K562 (cell line): ENCODE data around the gene CPEB1. TPM values are rescaled to one million over a fixed set of nuclear protein-coding genes. Genes with fewer than 3 reads are reported as not detected.

Source experiments
- ATAC-seq: fragments of 200-7000 bp; cut with Tn5 transposase; 3 replicates; pipeline ENCODE4 v1.9.1; 2020; ENCODE audit warnings: moderate library complexity
- BruUV-seq: library from RNA; stranded (reverse); fragments of 400-500 nt; replicated peaks from 2 replicates; lab custom pipeline; 2021; lab: Mats Ljungman, UMichigan
- CTCF ChIA-PET: fragments of 300-600 bp; formaldehyde crosslinking; extraction: SDS; loops from one replicate; lab custom pipeline; 2021; ENCODE audit warnings: low intra/inter-chr PET ratio; lab: Yijun Ruan, JAX
- POLR2A ChIA-PET: fragments of 300-600, 350-650 bp; sonication (Branson Sonifier 250); formaldehyde crosslinking; extraction: SDS; loops from one replicate; lab custom pipeline; 2021; ENCODE audit warnings: antibody characterized with exemption, inconsistent platforms; lab: Yijun Ruan, JAX
- DNase-seq, 4 experiments: peaks; one replicate each; pipeline versions ENCODE4 v3.0.0 to v3.0.0-alpha.2; 2011 to 2018; ENCODE audit warnings: low spot score in 3 of 4, mixed read lengths in 3 of 4; ENCODE audit errors: extremely low read depth in 1 of 4
- FAIRE-seq: peaks from 2 replicates; lab custom pipeline; 2011; peaks lifted over from hg19 to GRCh38; lab: Jason Lieb, UNC
- H2AFZ ChIP-seq: 2 replicates; pipeline ENCODE4 v1.6.0; 2011; ENCODE audit warnings: low read depth, low read length, control low read depth, inconsistent platforms
- H3K27ac ChIP-seq: fragments of 200-600 bp; 3 replicates; pipeline ENCODE4 v1.8.0; 2011; ENCODE audit warnings: low read depth, mild to moderate bottlenecking, control low read depth, inconsistent platforms, low read length, moderate library complexity, mixed read lengths; ENCODE audit errors: extremely low read depth
- H3K27me3 ChIP-seq, 2 experiments: fragments of 300-600 bp in 1 of 2; 2 replicates in 1 of 2; 3 replicates in 1 of 2; pipeline versions ENCODE4 v1.6.0 to v1.8.0; 2011; ENCODE audit warnings: inconsistent platforms in 2 of 2, low read length in 2 of 2, mild to moderate bottlenecking in 1 of 2, mixed read lengths in 1 of 2, moderate library complexity in 1 of 2; ENCODE audit not compliant: control insufficient read depth in 2 of 2, insufficient read depth in 2 of 2
- H3K36me3 ChIP-seq: fragments of 300-600 bp; 3 replicates; pipeline ENCODE4 v1.8.0; 2011; ENCODE audit warnings: mild to moderate bottlenecking, low read length, inconsistent platforms; ENCODE audit not compliant: control insufficient read depth, insufficient read depth
- H3K4me1 ChIP-seq, 2 experiments: fragments of 200-600 bp in 1 of 2; replicated peaks in 1 of 2; 2 replicates in 1 of 2; 3 replicates in 1 of 2; pipeline versions ENCODE4 v1.5.1 to v1.8.0; 2011; ENCODE audit warnings: inconsistent platforms in 2 of 2, low read length in 2 of 2, mild to moderate bottlenecking in 1 of 2, mixed read lengths in 1 of 2, moderate library complexity in 1 of 2; ENCODE audit not compliant: control insufficient read depth in 2 of 2, insufficient read depth in 2 of 2
- H3K4me2 ChIP-seq: 2 replicates; pipeline ENCODE4 v1.6.1; 2011; ENCODE audit warnings: low read length, control low read depth, inconsistent platforms, mixed read lengths; ENCODE audit not compliant: insufficient read depth
- H3K4me3 ChIP-seq: fragments of 200-600 bp; sonication (generic), shearing (Covaris generic); 2 replicates; pipeline ENCODE4 v1.5.1; 2016; ENCODE audit warnings: control low read depth, inconsistent platforms
- H3K79me2 ChIP-seq: fragments of 200-600 bp; 3 replicates; pipeline ENCODE4 v1.8.0; 2011; ENCODE audit warnings: low read length, inconsistent platforms; ENCODE audit not compliant: control insufficient read depth, insufficient read depth
- H3K9ac ChIP-seq, 2 experiments: 2 replicates each; pipeline versions ENCODE4 v1.6.0 to v1.6.1; 2011; ENCODE audit warnings: low read depth in 2 of 2, low read length in 2 of 2, control low read depth in 1 of 2, inconsistent platforms in 1 of 2, mild to moderate bottlenecking in 1 of 2, mixed read lengths in 1 of 2; ENCODE audit not compliant: insufficient read depth in 1 of 2
- H3K9me1 ChIP-seq: one replicate; pipeline ENCODE4 v1.6.0; 2011; ENCODE audit warnings: inconsistent platforms, mild to moderate bottlenecking, low read length, moderate library complexity; ENCODE audit not compliant: control insufficient read depth, insufficient read depth
- H3K9me3 ChIP-seq: replicated peaks from 2 replicates; pipeline ENCODE4 v1.5.1; 2011; ENCODE audit warnings: low read depth, low read length, inconsistent platforms; ENCODE audit not compliant: control insufficient read depth, insufficient read depth
- H4K20me1 ChIP-seq: replicated peaks from 2 replicates; pipeline ENCODE4 v1.6.1; 2011; ENCODE audit warnings: low read length, inconsistent platforms, mixed read lengths; ENCODE audit not compliant: control insufficient read depth, insufficient read depth
- CBX2 ChIP-seq: fragments of 200-600 bp; sonication (generic); IDR thresholded peaks from one replicate; pipeline ENCODE4 v1.6.1; 2012; ENCODE audit warnings: mild to moderate bottlenecking, low read length, inconsistent platforms; ENCODE audit not compliant: insufficient read depth, poor library complexity, severe bottlenecking
- ELF4 ChIP-seq: fragments of 450-650 bp; formaldehyde crosslinking; IDR thresholded peaks from 2 replicates; pipeline ENCODE4 v1.4.0; 2022; ENCODE audit warnings: missing genetic modification characterization
- FOXK2 ChIP-seq, 2 experiments: fragments of 450-650 bp; IDR thresholded peaks in 1 of 2; conservative IDR thresholded peaks in 1 of 2; 2 replicates each; pipeline ENCODE4 v1.6.1; 2016; ENCODE audit warnings: low read depth in 2 of 2, mild to moderate bottlenecking in 1 of 2
- NFE2L1 ChIP-seq: fragments of 450-650 bp; IDR thresholded peaks from 2 replicates; pipeline ENCODE4 v1.6.1; 2016; ENCODE audit warnings: missing genetic modification characterization, low read depth, mild to moderate bottlenecking, missing compliant biosample characterization, moderate library complexity, borderline replicate concordance
- NRF1 ChIP-seq, 2 experiments: fragments of 450-650 bp; IDR thresholded peaks in 1 of 2; conservative IDR thresholded peaks in 1 of 2; 2 replicates each; pipeline ENCODE4 v1.6.1; 2014; ENCODE audit warnings: mild to moderate bottlenecking in 2 of 2
- PHF21A ChIP-seq: fragments of 450-650 bp; IDR thresholded peaks from 2 replicates; pipeline ENCODE4 v1.6.1; 2017; ENCODE audit warnings: low read depth, borderline replicate concordance
- POLR3G ChIP-seq: IDR thresholded peaks from 2 replicates; pipeline ENCODE4 v1.6.1; 2011; ENCODE audit not compliant: insufficient read length, insufficient replicate concordance; ENCODE audit errors: extremely low read depth
- RB1 ChIP-seq: fragments of 450-650 bp; IDR thresholded peaks from 2 replicates; pipeline ENCODE4 v1.6.1; 2017; ENCODE audit warnings: low read depth, mild to moderate bottlenecking
- SMARCB1 ChIP-seq: IDR thresholded peaks from 2 replicates; pipeline ENCODE4 v1.6.1; 2011; ENCODE audit warnings: improper control_type of control experiment, low read depth; ENCODE audit not compliant: insufficient read length
- STAT5B ChIP-seq: fragments of 250-450 bp; sonication (Bioruptor Pico); IDR thresholded peaks from 2 replicates; pipeline ENCODE4 v1.8.0; 2021; ENCODE audit warnings: mild to moderate bottlenecking, inconsistent platforms
- TAF7 ChIP-seq: fragments of 450-650 bp; IDR thresholded peaks from 2 replicates; pipeline ENCODE4 v1.6.1; 2016; ENCODE audit warnings: missing genetic modification characterization, missing compliant biosample characterization
- ZFPM2 ChIP-seq: fragments of 250-450 bp; sonication (Bioruptor Pico); IDR thresholded peaks from 2 replicates; pipeline ENCODE4 v1.5.1; 2022; ENCODE audit warnings: mild to moderate bottlenecking
- ZNF764 ChIP-seq: fragments of 250-450 bp; sonication (Bioruptor Pico); IDR thresholded peaks from 2 replicates; pipeline ENCODE4 v1.4.0; 2020; ENCODE audit warnings: low read depth, mild to moderate bottlenecking, moderate library complexity
- ZSCAN29 ChIP-seq: fragments of 450-650 bp; IDR thresholded peaks from 2 replicates; pipeline ENCODE4 v1.6.1; 2017
- WGBS: fragments of 100-300 bp; shearing (Covaris generic); methylation state at CpG from one replicate; pipeline ENCODE4 v1.1.6; 2016; ENCODE audit warnings: low coverage, mixed read lengths; ENCODE audit not compliant: insufficient coverage; ENCODE audit errors: missing lambda C conversion rate; 5-methylcytosine and 5-hydroxymethylcytosine counted together
- in situ Hi-C: fragments of 300-500 bp; cut with MboI; formaldehyde crosslinking; loops from 4 replicates; pipeline ENCODE4 v1.15.0; 2018; ENCODE audit warnings: inconsistent platforms, mixed read lengths
- intact Hi-C: fragments of 100-400 bp; cut with micrococcal nuclease; formaldehyde crosslinking; loops from 2 replicates; pipeline ENCODE4 v1.14.2; 2022
- polyA plus RNA-seq, 8 experiments: library from polyadenylated mRNA; depleted of rRNA in 4 of 8; stranded (reverse) in 5 of 8; unstranded in 3 of 8; fragments of >200 nt; fragmentation: Nextera tagmentation in 2 of 8; fragmentation: Illumina TruSeq in 1 of 8; extraction: Ambion mirVana in 2 of 8; extraction: Trizol in 1 of 8; gene quantifications; 2 replicates each; pipeline versions ENCODE4 v1.2.1 to v1.2.3, GENCODE V29; 2011 to 2014; ENCODE audit warnings: inconsistent platforms in 1 of 8, missing spikeins in 1 of 8
- total RNA-seq, 7 experiments: library from RNA; depleted of rRNA in 6 of 7; stranded (reverse); fragments of >200 nt in 6 of 7; fragmentation: Illumina TruSeq in 2 of 7; extraction: Trizol in 2 of 7; gene quantifications; 2 replicates each; pipeline versions ENCODE4 v1.2.1 to v1.2.3, GENCODE V29; 2011 to 2021; ENCODE audit warnings: low replicate concordance in 1 of 7
- TF ChIP-seq, protein P1 (sequence below): fragments of 200-800 bp; sonication (Bioruptor generic); IDR thresholded peaks from 2 replicates; pipeline ENCODE4 v1.6.1; 2016; ENCODE audit warnings: missing genetic modification characterization, missing compliant biosample characterization

Gene CPEB1
- total and polyA plus RNA-seq, 9 of the 15 experiments (the other 6 are each of a cell fraction or from before 2014, with no cell fraction given): 2.2 to 13.4 (median 9.7) TPM

DNA sequence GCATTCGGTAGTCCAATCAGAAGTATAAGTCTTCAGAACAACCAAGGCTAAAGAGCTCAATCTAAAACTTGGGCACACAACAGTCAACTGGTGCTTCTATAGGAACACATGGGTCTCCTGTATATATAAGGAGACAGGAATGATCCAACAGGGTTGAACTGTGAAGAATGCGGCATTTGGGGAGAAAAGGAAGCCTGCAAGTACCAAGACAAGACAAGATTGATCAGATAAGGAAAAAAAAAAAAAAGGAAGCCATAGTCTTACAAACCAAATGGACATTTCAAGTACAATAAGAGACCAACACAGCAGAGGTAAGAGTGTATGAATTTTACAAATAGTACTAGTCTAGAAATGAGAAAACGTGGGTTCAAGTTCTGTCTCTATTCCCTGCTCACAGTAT lies 6.5 kb downstream of the CPEB1 start (continued):
- TF ChIP-seq CBX2: no peak

GRCh38 chr15:82635798-82636197 lies 11.4 kb downstream of the CPEB1 start:
- Histone ChIP-seq H3K79me2 (peaks cover 52% of the 10 kb centered on the region), H3K9ac (peak overlapping the region in 1 of 2 experiments; percentile 17; a peak in 2 of 4 replicates), H3K4me2 (peak overlapping the region; percentile 40), H3K4me3 (no peak overlapping the region), H3K36me3 (peaks cover 38% of the 10 kb centered on the region), H2AFZ (no peak overlapping the region), H3K4me1 (peaks cover 10 to 27% of the 10 kb centered on the region in 2 experiments), H3K9me3 (no peaks in the 10 kb centered on the region), H3K27me3 (no peaks in the 10 kb centered on the region), H3K9me1 (no peaks in the 10 kb centered on the region), H3K27ac (peak overlapping the region; percentile 33), H4K20me1 (no peaks in the 10 kb centered on the region)
- DNase-seq (peak in 2 of 4 experiments; percentile 65 to 78), FAIRE-seq (peak; percentile 55), ATAC-seq (peak; percentile 80)
- BruUV-seq: no TSS peak
- in situ Hi-C loops (no loop called here), intact Hi-C loops (no loop called here)
- ChIA-PET CTCF (no interaction called here), POLR2A (interaction anchor here (0.6 to 2.3 kb wide), 10 partner anchors 8 to 417 kb away, joined by 3 to 12 read pairs (median 4); no protein-coding TSS in a partner anchor)
- 0% methylated on average over 2 of the region's 2 CpGs for WGBS
- TF ChIP-seq SMARCB1: no peak
- TF ChIP-seq RB1: no peak
- TF ChIP-seq STAT5B (CRISPR knock-in tag): no peak
- TF ChIP-seq NRF1 (conservative IDR thresholded peaks at IDR 0.05 in 1 of 2, IDR thresholded peaks at IDR 0.05 in 1 of 2): no peak
- no peak for TF ChIP-seq PHF21A
- TF ChIP-seq ELF4 (CRISPR knock-in tag): no peak
- TF ChIP-seq POLR3G: no peak
- TF ChIP-seq ZSCAN29: no peak
- TF ChIP-seq FOXK2 (conservative IDR thresholded peaks at IDR 0.05 in 1 of 2, IDR thresholded peaks at IDR 0.05 in 1 of 2; ENCODE audit: low read depth in 2 of 2): peak in 1 of 2 experiments; percentile 41; a peak in 1 of 4 replicates
- no peak for TF ChIP-seq ZNF764 (CRISPR knock-in tag)
- TF ChIP-seq NFE2L1 (tag): no peak
- TF ChIP-seq ZFPM2 (CRISPR knock-in tag): no peak
- TF ChIP-seq TAF7 (tag): no peak
- TF ChIP-seq, protein P1, sequence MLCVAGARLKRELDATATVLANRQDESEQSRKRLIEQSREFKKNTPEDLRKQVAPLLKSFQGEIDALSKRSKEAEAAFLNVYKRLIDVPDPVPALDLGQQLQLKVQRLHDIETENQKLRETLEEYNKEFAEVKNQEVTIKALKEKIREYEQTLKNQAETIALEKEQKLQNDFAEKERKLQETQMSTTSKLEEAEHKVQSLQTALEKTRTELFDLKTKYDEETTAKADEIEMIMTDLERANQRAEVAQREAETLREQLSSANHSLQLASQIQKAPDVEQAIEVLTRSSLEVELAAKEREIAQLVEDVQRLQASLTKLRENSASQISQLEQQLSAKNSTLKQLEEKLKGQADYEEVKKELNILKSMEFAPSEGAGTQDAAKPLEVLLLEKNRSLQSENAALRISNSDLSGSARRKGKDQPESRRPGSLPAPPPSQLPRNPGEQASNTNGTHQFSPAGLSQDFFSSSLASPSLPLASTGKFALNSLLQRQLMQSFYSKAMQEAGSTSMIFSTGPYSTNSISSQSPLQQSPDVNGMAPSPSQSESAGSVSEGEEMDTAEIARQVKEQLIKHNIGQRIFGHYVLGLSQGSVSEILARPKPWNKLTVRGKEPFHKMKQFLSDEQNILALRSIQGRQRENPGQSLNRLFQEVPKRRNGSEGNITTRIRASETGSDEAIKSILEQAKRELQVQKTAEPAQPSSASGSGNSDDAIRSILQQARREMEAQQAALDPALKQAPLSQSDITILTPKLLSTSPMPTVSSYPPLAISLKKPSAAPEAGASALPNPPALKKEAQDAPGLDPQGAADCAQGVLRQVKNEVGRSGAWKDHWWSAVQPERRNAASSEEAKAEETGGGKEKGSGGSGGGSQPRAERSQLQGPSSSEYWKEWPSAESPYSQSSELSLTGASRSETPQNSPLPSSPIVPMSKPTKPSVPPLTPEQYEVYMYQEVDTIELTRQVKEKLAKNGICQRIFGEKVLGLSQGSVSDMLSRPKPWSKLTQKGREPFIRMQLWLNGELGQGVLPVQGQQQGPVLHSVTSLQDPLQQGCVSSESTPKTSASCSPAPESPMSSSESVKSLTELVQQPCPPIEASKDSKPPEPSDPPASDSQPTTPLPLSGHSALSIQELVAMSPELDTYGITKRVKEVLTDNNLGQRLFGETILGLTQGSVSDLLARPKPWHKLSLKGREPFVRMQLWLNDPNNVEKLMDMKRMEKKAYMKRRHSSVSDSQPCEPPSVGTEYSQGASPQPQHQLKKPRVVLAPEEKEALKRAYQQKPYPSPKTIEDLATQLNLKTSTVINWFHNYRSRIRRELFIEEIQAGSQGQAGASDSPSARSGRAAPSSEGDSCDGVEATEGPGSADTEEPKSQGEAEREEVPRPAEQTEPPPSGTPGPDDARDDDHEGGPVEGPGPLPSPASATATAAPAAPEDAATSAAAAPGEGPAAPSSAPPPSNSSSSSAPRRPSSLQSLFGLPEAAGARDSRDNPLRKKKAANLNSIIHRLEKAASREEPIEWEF (CRISPR knock-in tag): no peak
